HG03565 (cell line): ENCODE data around the gene CNNM1.

ENCODE experiments used
- ATAC-seq: cut with Tn5 transposase; IDR thresholded peaks from one replicate; pipeline ENCODE4 v1.9.1; 2021; ENCODE audit warnings: mild to moderate bottlenecking, moderate library complexity; ENCODE audit not compliant: unreplicated experiment

The CNNM1 gene

GRCh38 chr10:99443500-99443899, 114.3 kb downstream of the CNNM1 start:
- ATAC-seq: no peak
